PC-9 (cell line): ENCODE results near the gene HNRNPUL2.

Experiments
- EZH2 ChIP-seq: fragments of 200-600 bp; sonication (generic); IDR thresholded peaks from 2 replicates; pipeline ENCODE4 v1.8.0; 2017; ENCODE audit warnings: antibody characterized with exemption, low read depth
- TF ChIP-seq, protein P1 (sequence below): fragments of 200-600 bp; sonication (generic); conservative IDR thresholded peaks from 2 replicates; pipeline ENCODE4 v1.6.1; 2017; ENCODE audit warnings: mixed run types, antibody characterized with exemption, mild to moderate bottlenecking, moderate library complexity

DNA sequence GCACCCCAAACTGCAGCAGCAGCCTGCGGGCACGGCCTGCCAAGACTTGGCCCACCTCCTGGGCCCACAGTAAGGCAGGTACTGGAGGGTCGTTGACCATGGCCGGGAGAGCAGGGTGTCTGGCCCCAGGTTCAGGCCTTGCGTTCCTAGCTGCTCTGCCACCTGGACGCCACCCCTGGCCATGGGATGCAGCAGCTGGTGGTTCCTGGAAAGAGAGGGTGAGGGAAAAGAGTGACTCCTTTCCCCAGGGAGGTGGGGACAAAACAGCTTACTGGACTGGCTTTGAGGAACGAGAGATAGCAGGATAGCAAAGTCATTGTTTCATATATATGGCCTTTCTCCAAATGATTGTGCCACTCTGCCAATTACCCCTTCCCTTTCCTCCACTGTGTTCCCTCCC lies 21.8 kb downstream of the HNRNPUL2 start:
- TF ChIP-seq, protein P1, sequence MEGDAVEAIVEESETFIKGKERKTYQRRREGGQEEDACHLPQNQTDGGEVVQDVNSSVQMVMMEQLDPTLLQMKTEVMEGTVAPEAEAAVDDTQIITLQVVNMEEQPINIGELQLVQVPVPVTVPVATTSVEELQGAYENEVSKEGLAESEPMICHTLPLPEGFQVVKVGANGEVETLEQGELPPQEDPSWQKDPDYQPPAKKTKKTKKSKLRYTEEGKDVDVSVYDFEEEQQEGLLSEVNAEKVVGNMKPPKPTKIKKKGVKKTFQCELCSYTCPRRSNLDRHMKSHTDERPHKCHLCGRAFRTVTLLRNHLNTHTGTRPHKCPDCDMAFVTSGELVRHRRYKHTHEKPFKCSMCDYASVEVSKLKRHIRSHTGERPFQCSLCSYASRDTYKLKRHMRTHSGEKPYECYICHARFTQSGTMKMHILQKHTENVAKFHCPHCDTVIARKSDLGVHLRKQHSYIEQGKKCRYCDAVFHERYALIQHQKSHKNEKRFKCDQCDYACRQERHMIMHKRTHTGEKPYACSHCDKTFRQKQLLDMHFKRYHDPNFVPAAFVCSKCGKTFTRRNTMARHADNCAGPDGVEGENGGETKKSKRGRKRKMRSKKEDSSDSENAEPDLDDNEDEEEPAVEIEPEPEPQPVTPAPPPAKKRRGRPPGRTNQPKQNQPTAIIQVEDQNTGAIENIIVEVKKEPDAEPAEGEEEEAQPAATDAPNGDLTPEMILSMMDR = no peak; the same call in 1 of the 2 replicates
- TF ChIP-seq EZH2 = no peak
